Esophagus squamous epithelium (tissue), 5 donors: Measurements from ENCODE around the gene LMTK2. TPM values are rescaled to one million over a fixed set of nuclear protein-coding genes. Genes with fewer than 3 reads are reported as not detected.

Experiments
- DNase-seq: peaks from one replicate; lab custom pipeline; 2025; lab: John Stamatoyannopoulos, UW
- H3K27ac ChIP-seq, 4 donors: fragments of 200-600 bp; sonication (generic); one replicate each; pipeline ENCODE4 v1.5.1; 2016 to 2019; ENCODE audit warnings: mild to moderate bottlenecking in 1 of 4
- H3K27me3 ChIP-seq, 4 donors: fragments of 200-600 bp; sonication (generic); 1 replicate in 3 of 4; 2 replicates in 1 of 4; pipeline versions ENCODE4 v1.5.1 to v1.6.0; 2017 to 2021; ENCODE audit warnings: antibody characterized with exemption in 1 of 4
- H3K36me3 ChIP-seq, 3 donors: fragments of 200-600 bp; sonication (generic); one replicate each; pipeline ENCODE4 v1.5.1; 2016 to 2019
- H3K4me1 ChIP-seq, 3 donors: fragments of 200-600 bp; sonication (generic); one replicate each; pipeline ENCODE4 v1.5.1; 2017 to 2019
- H3K4me3 ChIP-seq, 4 donors: fragments of 200-600 bp; sonication (generic); 1 replicate in 3 of 4; 2 replicates in 1 of 4; pipeline ENCODE4 v1.5.1; 2016 to 2019; ENCODE audit warnings: mild to moderate bottlenecking in 2 of 4, moderate library complexity in 1 of 4
- H3K9me3 ChIP-seq, 3 donors: fragments of 200-600 bp; sonication (generic); one replicate each; pipeline ENCODE4 v1.5.1; 2016 to 2019
- CTCF ChIP-seq, 6 experiments: fragments of 450-650 bp in 4 of 6; fragments of 200-600 bp in 2 of 6; sonication (generic) in 2 of 6; IDR thresholded peaks; one replicate each; pipeline ENCODE4 v1.5.1; 2016 to 2019; ENCODE audit warnings: antibody characterized with exemption in 6 of 6, mild to moderate bottlenecking in 4 of 6, moderate library complexity in 4 of 6
- POLR2A ChIP-seq, 4 donors: fragments of 450-650 bp; IDR thresholded peaks; one replicate each; pipeline ENCODE4 v1.6.1; 2017; ENCODE audit warnings: antibody characterized with exemption in 4 of 4, mild to moderate bottlenecking in 4 of 4, moderate library complexity in 3 of 4
- WGBS, 2 donors: methylation state at CpG; one replicate each; pipeline ENCODE4 v1.1.5; 2018; 5-methylcytosine and 5-hydroxymethylcytosine counted together
- intact Hi-C: fragments of 100-400 bp; cut with DNase I; formaldehyde crosslinking; loops from one replicate; pipeline ENCODE4 v1.15.0; 2022
- total RNA-seq, 4 donors: library from RNA; depleted of rRNA; stranded (reverse); fragments of >200 nt; gene quantifications; one replicate each; pipeline ENCODE4 v1.1.0, GENCODE V29; 2016
- donor health status: DM: yes; HTN: yes; CAD: no.

LMTK2 gene
- total RNA-seq, 4 donors from 2014 or later, result 16.0 to 29.3 (median 20.3) TPM

DNA sequence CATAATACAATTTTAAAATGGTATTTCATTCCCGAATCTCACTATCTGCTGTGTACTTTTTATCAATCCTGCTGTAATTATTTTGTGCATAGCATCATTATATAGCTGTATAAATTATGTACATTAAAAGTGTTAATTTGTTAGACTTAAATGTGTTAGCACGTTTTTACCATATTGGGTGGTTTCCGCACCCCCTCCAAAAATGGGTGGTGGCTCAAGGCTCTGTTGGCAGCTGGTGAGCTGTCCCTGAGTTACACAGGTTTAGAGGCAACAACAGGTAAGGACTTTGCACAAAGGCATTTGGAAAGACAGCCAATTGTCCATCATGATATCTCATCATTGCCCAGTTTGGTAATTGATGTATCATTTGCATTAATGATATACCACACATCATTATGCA, 18.6 kb upstream of the LMTK2 start:
- WGBS, 2 donors, result 86 to 89% methylated on average over 3 of the region's 3 CpGs
- Histone ChIP-seq H3K36me3 (no peaks in the 10 kb centered on the region), H3K27me3 (peaks cover 0 to 4% (median 0%) of the 10 kb centered on the region in 4 donors), H3K27ac (no peak overlapping the region), H3K4me1 (peaks cover 0 to 29% (median 8%) of the 10 kb centered on the region in 3 donors), H3K4me3 (no peak overlapping the region), H3K9me3 (no peaks in the 10 kb centered on the region)
- no peak for DNase-seq
- intact Hi-C loops, result no loop called here
- TF ChIP-seq POLR2A (IDR thresholded peaks at IDR 0.05), result no peak
- TF ChIP-seq CTCF (IDR thresholded peaks at IDR 0.05), result no peak

- H3K4me3 ChIP-seq, result no peak overlapping the region
- no peak for DNase-seq
- peaks cover 0 to 18% (median 8%) of the 10 kb centered on the region in 3 donors for H3K4me1 ChIP-seq
- intact Hi-C loops, result no loop called here
- 39 to 61% methylated on average over 4 of the region's 4 CpGs for WGBS, 2 donors
- TF ChIP-seq POLR2A (IDR thresholded peaks at IDR 0.05) (no peak), CTCF (IDR thresholded peaks at IDR 0.05) (no peak)
- peaks cover 0 to 4% (median 0%) of the 10 kb centered on the region in 4 donors for H3K27me3 ChIP-seq
- peaks cover 0 to 13% (median 0%) of the 10 kb centered on the region in 3 donors for H3K9me3 ChIP-seq
- no peaks in the 10 kb centered on the region for H3K36me3 ChIP-seq
- H3K27ac ChIP-seq, result no peak overlapping the region
Observed at GRCh38 chr7:98090116-98090515, 16.5 kb upstream of the LMTK2 start.

DNA sequence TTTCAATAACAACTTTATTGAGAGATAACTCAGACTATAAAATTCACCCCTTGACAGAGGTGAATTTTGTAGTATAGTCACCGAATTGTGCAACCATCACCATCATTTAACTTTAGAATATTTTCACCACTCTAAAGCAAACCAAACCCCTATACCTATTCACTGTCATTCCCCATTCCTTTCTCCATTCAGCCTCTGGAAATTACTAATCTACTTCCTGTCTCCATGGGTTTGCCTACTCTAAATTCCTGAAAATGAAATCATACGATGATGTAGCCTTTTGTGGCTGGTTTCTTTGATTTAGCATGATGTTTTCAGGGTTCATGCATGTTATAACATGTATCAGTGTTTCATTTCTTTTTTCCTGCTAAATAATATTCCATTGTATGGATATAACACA, 15.6 kb upstream of the LMTK2 start:
- DNase-seq, result no peak
- peaks cover 0 to 2% (median 0%) of the 10 kb centered on the region in 4 donors for H3K27me3 ChIP-seq
- WGBS, 2 donors, result 48 to 63% methylated on average over 2 of the region's 2 CpGs
- TF ChIP-seq CTCF (IDR thresholded peaks at IDR 0.05) (no peak), POLR2A (IDR thresholded peaks at IDR 0.05) (no peak)
- intact Hi-C loops, result no loop called here
- no peak overlapping the region for H3K4me3 ChIP-seq
- H3K36me3 ChIP-seq, result no peaks in the 10 kb centered on the region
- no peak overlapping the region for H3K27ac ChIP-seq
- peaks cover 0 to 9% (median 3%) of the 10 kb centered on the region in 3 donors for H3K4me1 ChIP-seq
- H3K9me3 ChIP-seq, result peaks cover 0 to 19% (median 0%) of the 10 kb centered on the region in 3 donors

DNA sequence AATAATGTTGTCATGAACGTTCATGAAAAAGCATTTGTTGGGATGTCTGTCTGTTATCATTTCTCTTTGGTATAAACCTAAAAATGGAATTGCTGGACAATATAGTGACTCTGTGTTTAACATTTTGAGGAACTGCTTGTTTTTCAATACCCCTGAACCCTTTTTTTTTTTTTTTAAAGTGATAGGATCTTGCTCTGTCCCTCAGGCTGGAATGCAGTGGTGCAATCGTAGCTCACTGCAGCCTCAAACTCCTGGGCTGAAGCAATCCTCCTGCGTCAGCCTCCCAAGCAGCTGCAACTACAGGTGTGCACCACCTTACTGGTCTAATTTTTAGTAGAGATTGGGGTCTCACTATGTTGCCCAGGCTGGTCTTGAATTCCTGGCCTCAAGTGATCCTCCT, 15.1 kb upstream of the LMTK2 start:
- Histone ChIP-seq H3K4me3 (no peak overlapping the region), H3K36me3 (no peaks in the 10 kb centered on the region), H3K27me3 (no peaks in the 10 kb centered on the region), H3K27ac (no peak overlapping the region), H3K4me1 (peaks cover 0 to 7% (median 2%) of the 10 kb centered on the region in 3 donors), H3K9me3 (peaks cover 0 to 24% (median 0%) of the 10 kb centered on the region in 3 donors)
- intact Hi-C loops, result no loop called here
- DNase-seq, result no peak
- TF ChIP-seq CTCF (IDR thresholded peaks at IDR 0.05) (no peak), POLR2A (IDR thresholded peaks at IDR 0.05) (no peak)
- WGBS, 2 donors, result 81% methylated on average over 3 of the region's 3 CpGs

GRCh38 chr7:98097042-98097645, 9.5 kb upstream of the LMTK2 start:
- Histone ChIP-seq H3K27ac (no peak overlapping the region), H3K4me1 (no peaks in the 10 kb centered on the region), H3K4me3 (no peak overlapping the region), H3K36me3 (no peaks in the 10 kb centered on the region), H3K9me3 (peaks cover 0 to 60% (median 10%) of the 10 kb centered on the region in 3 donors), H3K27me3 (no peaks in the 10 kb centered on the region)
- 88 to 92% methylated on average over 1 of the region's 1 CpG for WGBS, 2 donors
- no peak for DNase-seq
- TF ChIP-seq CTCF (IDR thresholded peaks at IDR 0.05) (no peak), POLR2A (IDR thresholded peaks at IDR 0.05) (no peak)
- intact Hi-C loops, result no loop called here
